HG02973 (cell line): ENCODE results near the gene GREB1.

ENCODE experiments used
- ATAC-seq: cut with Tn5 transposase; IDR thresholded peaks from one replicate; pipeline ENCODE4 v1.9.1; 2021; ENCODE audit warnings: moderate library complexity; ENCODE audit not compliant: unreplicated experiment

GREB1 gene

GRCh38 chr2:11678306-11678960 lies 144.6 kb downstream of the GREB1 start:
- no peak for ATAC-seq

- no peak for ATAC-seq
Observed at GRCh38 chr2:11679016-11679415, 145.2 kb downstream of the GREB1 start.

- no peak for ATAC-seq
Observed at GRCh38 chr2:11679486-11680181, 145.8 kb downstream of the GREB1 start.

GRCh38 chr2:11680182-11680900 lies 146.5 kb downstream of the GREB1 start:
- no peak for ATAC-seq

GRCh38 chr2:11680901-11681721 lies 147.3 kb downstream of the GREB1 start:
- ATAC-seq: no peak

GRCh38 chr2:11681722-11682589 lies 148.1 kb downstream of the GREB1 start:
- ATAC-seq: no peak

- ATAC-seq: no peak
Observed at GRCh38 chr2:11682590-11682915, 148.7 kb downstream of the GREB1 start.

GRCh38 chr2:11683476-11683875 lies 149.6 kb downstream of the GREB1 start:
- no peak for ATAC-seq

GRCh38 chr2:11683966-11684365 lies 150.1 kb downstream of the GREB1 start:
- ATAC-seq: no peak

- ATAC-seq: no peak
Observed at GRCh38 chr2:11684894-11685460, 151.1 kb downstream of the GREB1 start.

- ATAC-seq: no peak
Observed at GRCh38 chr2:11685906-11686470, 152.1 kb downstream of the GREB1 start.

GRCh38 chr2:11687736-11688135 lies 153.9 kb downstream of the GREB1 start:
- ATAC-seq: no peak

- peak; percentile 82 for ATAC-seq
Observed at GRCh38 chr2:11688222-11689069, 154.6 kb downstream of the GREB1 start.

GRCh38 chr2:11691076-11691660 lies 157.3 kb downstream of the GREB1 start:
- no peak for ATAC-seq
